GM13977 (cell line): ENCODE measurements around the gene GPR107.
"Not testable (repeated sequence)": the region's sequence is repeated elsewhere in the genome, so short reads cannot be mapped to it uniquely, and the experiment has no call there.

Experiments
- DNase-seq: peaks from one replicate; pipeline ENCODE4 v3.0.0; 2012; ENCODE audit warnings: low spot score
- CTCF ChIP-seq: IDR thresholded peaks from 2 replicates; pipeline ENCODE4 v1.5.1; 2012; ENCODE audit warnings: mild to moderate bottlenecking, control low read depth; ENCODE audit not compliant: insufficient read depth; ENCODE audit errors: extremely low read depth, missing control alignments
- in situ Hi-C: fragments of 300-500 bp; cut with MboI; formaldehyde crosslinking; loops from one replicate; pipeline ENCODE4 v1.12.0; 2022; ENCODE audit warnings: low sequenced_read_pairs, low pct_unique_long_range_greater_than_20kb, mixed read lengths, inconsistent platforms; ENCODE audit not compliant: unreplicated experiment

The GPR107 gene

GRCh38 chr9:130053504-130054324 is at the start of gene GPR107:
GPR107 (plus strand) TSS chr9:130053906; CDS start chr9:130053933, 27 bp downstream.
- peak; percentile 90 for DNase-seq
- in situ Hi-C loops: no loop called here
- no peak for TF ChIP-seq CTCF

- no peak for TF ChIP-seq CTCF
- DNase-seq: no peak
- in situ Hi-C loops: no loop called here
These were observed 49.7 kb upstream of the GPR107 start for GRCh38 chr9:130003943-130004552.

- DNase-seq, in situ Hi-C loops: not testable (repeated sequence)
These were observed 46.8 kb upstream of the GPR107 start for GRCh38 chr9:130006952-130007351.

GRCh38 chr9:130008538-130008937 is 45.2 kb upstream of the GPR107 start:
- in situ Hi-C loops: no loop called here

GRCh38 chr9:130009546-130009945 is 44.2 kb upstream of the GPR107 start:
- in situ Hi-C loops, DNase-seq: not testable (repeated sequence)

More at GRCh38 chr9:130008538-130008937, 45.2 kb upstream of the GPR107 start:
- no peak for TF ChIP-seq CTCF
- no peak for DNase-seq

- TF ChIP-seq CTCF: no peak
- in situ Hi-C loops: no loop called here
- no peak for DNase-seq
These were observed 43.3 kb upstream of the GPR107 start for GRCh38 chr9:130010151-130010988.

- TF ChIP-seq CTCF: no peak
- in situ Hi-C loops: no loop called here
- no peak for DNase-seq
These were observed 40.4 kb upstream of the GPR107 start for GRCh38 chr9:130013326-130013725.
